Loucy (cell line): Measurements from ENCODE around the gene ADAM11.

Source experiments
- H2AFZ ChIP-seq: fragments of 200-600 bp; sonication (generic); 2 replicates; pipeline ENCODE4 v1.6.0; 2016; ENCODE audit warnings: antibody characterized with exemption, mild to moderate bottlenecking, low read length, moderate library complexity
- H3F3A ChIP-seq: fragments of 200-600 bp; 2 replicates; pipeline ENCODE4 v1.6.0; 2016; ENCODE audit warnings: antibody characterized with exemption, low read depth, mild to moderate bottlenecking
- H3K27me3 ChIP-seq: fragments of 200-600 bp; sonication (generic); 2 replicates; pipeline ENCODE4 v1.6.1; 2014; ENCODE audit warnings: low read length, mild to moderate bottlenecking; ENCODE audit not compliant: insufficient read depth, poor library complexity, severe bottlenecking
- H3K36me3 ChIP-seq: fragments of 200-600 bp; sonication (generic); 2 replicates; pipeline ENCODE4 v1.6.1; 2016; ENCODE audit warnings: low read length; ENCODE audit not compliant: insufficient read depth
- H3K4me1 ChIP-seq: fragments of 200-600 bp; sonication (generic); 2 replicates; pipeline ENCODE4 v1.5.1; 2014; ENCODE audit warnings: low read length, mild to moderate bottlenecking; ENCODE audit not compliant: insufficient read depth, poor library complexity, severe bottlenecking
- H3K4me2 ChIP-seq: fragments of 200-600 bp; sonication (generic); 2 replicates; pipeline ENCODE4 v1.6.0; 2014; ENCODE audit warnings: antibody characterized with exemption, low read length, low read depth, mild to moderate bottlenecking; ENCODE audit not compliant: poor library complexity, severe bottlenecking
- H3K4me3 ChIP-seq: fragments of 200-600 bp; sonication (generic); 2 replicates; pipeline ENCODE4 v1.5.1; 2014; ENCODE audit warnings: low read length, mild to moderate bottlenecking, mixed read lengths; ENCODE audit not compliant: poor library complexity, severe bottlenecking
- H3K79me2 ChIP-seq: fragments of 200-600 bp; sonication (generic); 2 replicates; pipeline ENCODE4 v1.6.1; 2014; ENCODE audit warnings: low read length; ENCODE audit not compliant: insufficient read depth
- H3K9ac ChIP-seq: fragments of 200-600 bp; sonication (generic); 2 replicates; pipeline ENCODE4 v1.6.0; 2014; ENCODE audit warnings: mild to moderate bottlenecking, low read depth, low read length, moderate library complexity; ENCODE audit not compliant: poor library complexity, severe bottlenecking
- H3K9me2 ChIP-seq: fragments of 200-600 bp; sonication (generic); replicated peaks from 2 replicates; pipeline ENCODE4 v1.6.1; 2016; ENCODE audit warnings: low read depth, low read length, mixed read lengths
- H3K9me3 ChIP-seq: fragments of 200-600 bp; sonication (generic); 2 replicates; pipeline ENCODE4 v1.6.1; 2014; ENCODE audit warnings: mild to moderate bottlenecking, antibody characterized with exemption, low read length, low read depth; ENCODE audit not compliant: insufficient read depth
- H4K20me1 ChIP-seq: fragments of 200-600 bp; sonication (generic); 2 replicates; pipeline ENCODE4 v1.6.0; 2014; ENCODE audit warnings: antibody characterized with exemption, low read length, mild to moderate bottlenecking; ENCODE audit not compliant: insufficient read depth, poor library complexity, severe bottlenecking
- EZH2phosphoT487 ChIP-seq: fragments of 200-600 bp; IDR thresholded peaks from 2 replicates; pipeline ENCODE4 v1.6.1; 2018; ENCODE audit warnings: antibody characterized with exemption, mild to moderate bottlenecking, moderate library complexity, borderline replicate concordance
- TF ChIP-seq, protein P1 (sequence below): fragments of 200-600 bp; sonication (generic); conservative IDR thresholded peaks from 2 replicates; pipeline ENCODE4 v1.5.1; 2014; ENCODE audit warnings: mild to moderate bottlenecking, antibody characterized with exemption, low read length

Gene ADAM11

DNA sequence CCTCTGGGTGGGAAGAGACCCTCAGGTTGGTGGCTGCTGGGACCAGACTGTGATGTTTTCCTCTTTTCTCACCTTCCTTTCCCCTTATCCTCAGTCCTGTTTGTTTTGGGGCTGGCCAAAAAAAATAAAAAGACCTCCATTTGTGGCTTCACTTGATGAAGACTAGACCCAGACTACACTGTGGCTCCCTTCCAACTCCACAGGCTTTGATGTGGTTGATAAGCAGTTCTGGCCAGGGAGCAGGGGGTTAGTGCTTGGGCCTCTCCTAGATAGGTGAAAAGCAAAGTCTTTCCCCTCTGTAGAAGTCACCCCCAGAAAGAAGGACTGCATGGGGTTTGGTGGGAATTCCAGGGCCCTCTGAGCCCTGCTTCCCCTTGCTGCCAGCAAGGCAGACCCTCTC lies 11.2 kb upstream of the ADAM11 start:
- peak overlapping the region; percentile 24 for H3K4me2 ChIP-seq

DNA sequence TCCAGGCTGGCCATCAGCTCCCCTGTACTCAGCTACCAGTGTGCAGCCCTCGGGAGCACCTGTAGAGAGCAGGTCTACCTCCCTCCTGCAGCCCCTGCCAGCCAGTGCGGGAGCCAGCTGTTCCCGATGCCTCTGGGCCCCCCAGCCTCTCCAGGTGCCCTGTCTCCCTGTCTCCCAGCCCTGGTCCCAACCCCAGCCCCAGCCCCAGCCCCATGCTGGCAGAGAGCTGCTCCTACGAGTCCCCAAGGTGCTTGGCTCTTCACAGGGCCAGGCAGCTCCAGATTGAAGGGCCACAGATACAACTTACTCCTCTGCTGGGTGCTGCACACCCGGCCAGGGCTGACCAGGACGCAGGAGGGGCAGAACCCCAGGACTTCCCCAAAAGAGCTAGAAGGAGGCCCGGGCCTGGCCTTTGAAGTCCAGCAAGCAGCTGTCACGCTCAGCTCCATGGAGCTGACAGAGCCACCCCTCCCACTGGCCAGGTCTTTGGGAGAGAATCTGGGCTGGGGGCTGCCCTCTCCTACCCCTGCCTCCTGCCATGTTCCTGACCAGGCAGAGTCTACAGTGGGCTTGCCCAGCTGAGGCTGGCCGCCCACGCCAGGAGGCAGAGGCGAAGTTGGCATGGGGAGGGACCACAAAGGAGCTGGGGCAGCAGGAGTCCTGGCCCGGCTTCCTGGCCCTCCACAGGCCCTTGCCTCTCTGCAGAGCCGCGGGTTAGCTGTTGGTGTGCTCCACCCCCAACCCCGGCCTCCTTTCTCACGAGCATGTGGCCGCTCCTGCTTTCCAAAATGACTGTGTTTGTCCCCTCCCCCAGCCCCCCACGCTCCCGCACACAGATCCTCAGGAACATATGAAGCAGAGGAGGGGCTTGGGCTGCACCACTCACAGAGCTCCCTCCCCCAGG lies 9.5 kb upstream of the ADAM11 start:
- H3F3A ChIP-seq: no peaks in the 10 kb centered on the region
- no peak overlapping the region for H3K4me2 ChIP-seq
- no peaks in the 10 kb centered on the region for H3K9me3 ChIP-seq
- H3K9ac ChIP-seq: no peak overlapping the region
- no peak overlapping the region for H2AFZ ChIP-seq
- no peaks in the 10 kb centered on the region for H4K20me1 ChIP-seq
- peaks cover 10% of the 10 kb centered on the region for H3K4me1 ChIP-seq
- H3K4me3 ChIP-seq: no peak overlapping the region
- TF ChIP-seq, protein P1, sequence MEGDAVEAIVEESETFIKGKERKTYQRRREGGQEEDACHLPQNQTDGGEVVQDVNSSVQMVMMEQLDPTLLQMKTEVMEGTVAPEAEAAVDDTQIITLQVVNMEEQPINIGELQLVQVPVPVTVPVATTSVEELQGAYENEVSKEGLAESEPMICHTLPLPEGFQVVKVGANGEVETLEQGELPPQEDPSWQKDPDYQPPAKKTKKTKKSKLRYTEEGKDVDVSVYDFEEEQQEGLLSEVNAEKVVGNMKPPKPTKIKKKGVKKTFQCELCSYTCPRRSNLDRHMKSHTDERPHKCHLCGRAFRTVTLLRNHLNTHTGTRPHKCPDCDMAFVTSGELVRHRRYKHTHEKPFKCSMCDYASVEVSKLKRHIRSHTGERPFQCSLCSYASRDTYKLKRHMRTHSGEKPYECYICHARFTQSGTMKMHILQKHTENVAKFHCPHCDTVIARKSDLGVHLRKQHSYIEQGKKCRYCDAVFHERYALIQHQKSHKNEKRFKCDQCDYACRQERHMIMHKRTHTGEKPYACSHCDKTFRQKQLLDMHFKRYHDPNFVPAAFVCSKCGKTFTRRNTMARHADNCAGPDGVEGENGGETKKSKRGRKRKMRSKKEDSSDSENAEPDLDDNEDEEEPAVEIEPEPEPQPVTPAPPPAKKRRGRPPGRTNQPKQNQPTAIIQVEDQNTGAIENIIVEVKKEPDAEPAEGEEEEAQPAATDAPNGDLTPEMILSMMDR: no peak
- TF ChIP-seq EZH2phosphoT487: no peak
- H3K36me3 ChIP-seq: peaks cover 30% of the 10 kb centered on the region; the same call in 1 of the 2 replicates
- no peaks in the 10 kb centered on the region for H3K9me2 ChIP-seq
- no peaks in the 10 kb centered on the region for H3K79me2 ChIP-seq
- no peaks in the 10 kb centered on the region for H3K27me3 ChIP-seq

More for the DNA sequence above, 11.2 kb upstream of the ADAM11 start:
- H3K36me3 ChIP-seq: peaks cover 30% of the 10 kb centered on the region; the same call in 1 of the 2 replicates
- H3K4me3 ChIP-seq: no peak overlapping the region
- H3F3A ChIP-seq: no peaks in the 10 kb centered on the region
- H3K27me3 ChIP-seq: no peaks in the 10 kb centered on the region
- H3K79me2 ChIP-seq: no peaks in the 10 kb centered on the region
- H3K9me2 ChIP-seq: no peaks in the 10 kb centered on the region
- H2AFZ ChIP-seq: no peak overlapping the region
- TF ChIP-seq, protein P1: no peak
- peaks cover 10% of the 10 kb centered on the region for H3K4me1 ChIP-seq
- H3K9ac ChIP-seq: no peak overlapping the region
- H3K9me3 ChIP-seq: no peaks in the 10 kb centered on the region
- H4K20me1 ChIP-seq: no peaks in the 10 kb centered on the region

DNA sequence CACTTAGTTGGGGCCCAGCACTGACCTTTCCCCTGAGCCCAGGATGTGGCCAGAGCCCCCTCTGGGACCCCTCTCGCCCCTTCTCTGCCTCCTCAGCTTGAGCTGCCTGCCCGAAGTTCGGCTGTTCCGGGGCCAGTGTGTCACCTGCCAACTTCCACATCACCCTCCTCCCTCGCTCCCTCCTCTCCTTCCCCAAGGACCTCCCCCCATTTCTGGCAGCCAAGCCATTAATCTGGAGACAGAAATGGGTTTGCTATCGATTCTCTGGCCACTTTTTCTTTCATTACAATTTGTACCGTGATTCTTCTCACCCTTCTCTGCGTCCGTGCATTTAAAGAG lies 8.8 kb upstream of the ADAM11 start:
- H3K79me2 ChIP-seq: no peaks in the 10 kb centered on the region
- H3K4me3 ChIP-seq: no peak overlapping the region
- H3K4me1 ChIP-seq: peaks cover 10% of the 10 kb centered on the region
- no peaks in the 10 kb centered on the region for H3K27me3 ChIP-seq
- no peak overlapping the region for H3K9ac ChIP-seq
- H3K4me2 ChIP-seq: no peak overlapping the region
- peaks cover 30% of the 10 kb centered on the region; the same call in 1 of the 2 replicates for H3K36me3 ChIP-seq
- no peaks in the 10 kb centered on the region for H3F3A ChIP-seq
- TF ChIP-seq EZH2phosphoT487: no peak
- TF ChIP-seq, protein P1: no peak
- H3K9me2 ChIP-seq: no peaks in the 10 kb centered on the region
- H2AFZ ChIP-seq: no peak overlapping the region
- H3K9me3 ChIP-seq: no peaks in the 10 kb centered on the region
- H4K20me1 ChIP-seq: no peaks in the 10 kb centered on the region
